ENCODE data around the gene DCAF17. TPM values are rescaled to one million over a fixed set of nuclear protein-coding genes. Genes with fewer than 3 reads are reported as not detected.
"Not testable (repeated sequence)": the region's sequence is repeated elsewhere in the genome, so short reads cannot be mapped to it uniquely, and the experiment has no call there.

Gene DCAF17
- total RNA-seq, 4 donors from 2014 or later: 8.3 to 18.1 (median 13.0) TPM

- Histone ChIP-seq H3K27me3 (no peaks in the 10 kb centered on the region), H3K36me3 (peaks cover 0 to 11% (median 0%) of the 10 kb centered on the region in 3 donors), H3K4me1 (no peaks in the 10 kb centered on the region), H3K9me3 (no peaks in the 10 kb centered on the region), H3K27ac (no peak overlapping the region), H3K4me3 (no peak overlapping the region)
- no peak for DNase-seq
- intact Hi-C loops (cut with DNase I): no loop called here
- no peak for TF ChIP-seq POLR2A (IDR thresholded peaks at IDR 0.05)
- TF ChIP-seq CTCF (IDR thresholded peaks at IDR 0.05): no peak
- WGBS, 2 donors: 92 to 100% methylated on average over 2 of the region's 2 CpGs
Observed at GRCh38 chr2:171490577-171490976, 56.6 kb downstream of the DCAF17 start.

GRCh38 chr2:171491292-171491691 lies 57.3 kb downstream of the DCAF17 start:
- TF ChIP-seq CTCF (IDR thresholded peaks at IDR 0.05) (no peak), POLR2A (IDR thresholded peaks at IDR 0.05) (no peak)
- Histone ChIP-seq H3K4me3 (no peak overlapping the region), H3K4me1 (no peaks in the 10 kb centered on the region), H3K9me3 (no peaks in the 10 kb centered on the region), H3K36me3 (peaks cover 0 to 7% (median 0%) of the 10 kb centered on the region in 3 donors), H3K27ac (no peak overlapping the region), H3K27me3 (no peaks in the 10 kb centered on the region)
- 74 to 94% methylated on average over 3 of the region's 3 CpGs for WGBS, 2 donors
- no peak for DNase-seq
- intact Hi-C loops (cut with DNase I): no loop called here

GRCh38 chr2:171492664-171493063 lies 58.6 kb downstream of the DCAF17 start:
- TF ChIP-seq POLR2A (IDR thresholded peaks at IDR 0.05): no peak
- TF ChIP-seq CTCF (IDR thresholded peaks at IDR 0.05): no peak
- Histone ChIP-seq H3K4me1 (no peaks in the 10 kb centered on the region), H3K36me3 (peaks cover 0 to under 1% (median 0%) of the 10 kb centered on the region in 3 donors), H3K4me3 (no peak overlapping the region), H3K27me3 (no peaks in the 10 kb centered on the region), H3K9me3 (peaks cover 0 to 1% (median 0%) of the 10 kb centered on the region in 3 donors), H3K27ac (no peak overlapping the region)
- 81 to 85% methylated on average over 6 of the region's 6 CpGs for WGBS, 2 donors
- intact Hi-C loops (cut with DNase I): no loop called here
- DNase-seq: no peak

GRCh38 chr2:171497664-171498063 lies 63.6 kb downstream of the DCAF17 start:
- H3K9me3 ChIP-seq; H3K4me3 ChIP-seq; H3K4me1 ChIP-seq; intact Hi-C loops (cut with DNase I); H3K27me3 ChIP-seq; H3K36me3 ChIP-seq; DNase-seq; H3K27ac ChIP-seq: not testable (repeated sequence)
- 82 to 96% methylated on average over 5 of the region's 5 CpGs for WGBS, 2 donors

- 23% methylated on average over 2 of the region's 2 CpGs for WGBS, 2 donors
- TF ChIP-seq CTCF (IDR thresholded peaks at IDR 0.05): no peak
- no peak for TF ChIP-seq POLR2A (IDR thresholded peaks at IDR 0.05)
- Histone ChIP-seq H3K4me1 (no peaks in the 10 kb centered on the region), H3K36me3 (no peaks in the 10 kb centered on the region), H3K27ac (no peak overlapping the region), H3K4me3 (no peak overlapping the region), H3K27me3 (no peaks in the 10 kb centered on the region), H3K9me3 (no peaks in the 10 kb centered on the region)
- DNase-seq: no peak
- intact Hi-C loops (cut with DNase I): no loop called here
Observed at GRCh38 chr2:171505374-171505773, 71.3 kb downstream of the DCAF17 start.
